Activated gamma-delta T cell (primary cell): ENCODE data around the gene CD22.
"Not testable (repeated sequence)": the region's sequence is repeated elsewhere in the genome, so short reads cannot be mapped to it uniquely, and the experiment has no call there.

Experiments
- DNase-seq: peaks from one replicate; lab custom pipeline; 2025; lab: John Stamatoyannopoulos, UW

CD22 gene

GRCh38 chr19:35341565-35342225, 12.7 kb downstream of the CD22 start:
- no peak for DNase-seq

GRCh38 chr19:35342430-35342829, 13.4 kb downstream of the CD22 start:
- DNase-seq: no peak

DNA sequence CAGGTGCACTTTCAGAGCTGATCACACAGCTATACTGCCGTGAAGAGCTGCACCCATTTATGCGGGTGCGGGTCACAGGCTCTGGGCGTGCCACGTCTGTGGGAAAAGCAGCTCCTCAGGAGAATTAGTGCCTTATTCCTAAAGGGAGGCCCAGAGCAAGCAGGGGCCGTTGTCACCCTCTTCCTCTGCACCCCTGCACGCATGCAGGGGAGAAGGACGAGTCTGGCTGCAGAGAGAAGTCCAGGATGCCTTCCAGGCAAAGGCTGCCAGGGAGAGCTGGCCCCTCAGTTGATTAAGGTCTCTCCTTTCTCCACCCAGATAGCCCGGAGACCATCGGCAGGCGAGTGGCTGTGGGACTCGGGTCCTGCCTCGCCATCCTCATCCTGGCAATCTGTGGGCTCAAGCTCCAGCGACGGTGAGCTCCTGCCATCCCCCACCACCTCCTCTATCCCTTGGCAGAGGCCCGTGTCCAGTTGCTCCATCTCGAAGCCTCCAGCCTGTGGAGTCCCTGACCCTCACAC, 15.6 kb downstream of the CD22 start:
- DNase-seq: no peak

- DNase-seq: no peak
Observed at GRCh38 chr19:35345671-35346111, 16.7 kb downstream of the CD22 start.

DNA sequence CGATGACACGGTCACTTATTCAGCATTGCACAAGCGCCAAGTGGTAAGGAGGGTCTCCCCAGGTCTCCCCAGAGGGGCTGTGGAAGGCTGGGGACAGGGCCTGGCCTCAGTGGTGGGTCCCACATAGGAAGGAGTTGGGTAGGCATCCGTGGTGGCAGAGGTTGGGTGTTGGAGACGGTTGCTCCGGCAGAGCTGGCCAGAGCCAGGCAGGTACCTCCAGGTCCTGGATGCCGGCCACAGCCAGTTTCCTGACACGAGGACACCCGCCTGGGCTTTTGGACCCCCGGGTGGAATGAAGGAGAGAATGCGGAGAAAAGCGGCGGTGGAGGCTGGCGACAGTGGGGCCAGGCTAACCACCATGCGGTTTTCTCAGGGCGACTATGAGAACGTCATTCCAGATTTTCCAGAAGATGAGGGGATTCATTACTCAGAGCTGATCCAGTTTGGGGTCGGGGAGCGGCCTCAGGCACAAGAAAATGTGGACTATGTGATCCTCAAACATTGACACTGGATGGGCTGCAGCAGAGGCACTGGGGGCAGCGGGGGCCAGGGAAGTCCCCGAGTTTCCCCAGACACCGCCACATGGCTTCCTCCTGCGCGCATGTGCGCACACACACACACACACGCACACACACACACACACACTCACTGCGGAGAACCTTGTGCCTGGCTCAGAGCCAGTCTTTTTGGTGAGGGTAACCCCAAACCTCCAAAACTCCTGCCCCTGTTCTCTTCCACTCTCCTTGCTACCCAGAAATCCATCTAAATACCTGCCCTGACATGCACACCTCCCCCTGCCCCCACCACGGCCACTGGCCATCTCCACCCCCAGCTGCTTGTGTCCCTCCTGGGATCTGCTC, 17.4 kb downstream of the CD22 start:
- peak; percentile 26 for DNase-seq

- no peak for DNase-seq
Observed at GRCh38 chr19:35347171-35347929, 18.4 kb downstream of the CD22 start, which contains the start of gene FFAR1. FFAR1 (plus strand) TSS chr19:35347902; CDS start chr19:35351552, 3,650 bp downstream.

DNA sequence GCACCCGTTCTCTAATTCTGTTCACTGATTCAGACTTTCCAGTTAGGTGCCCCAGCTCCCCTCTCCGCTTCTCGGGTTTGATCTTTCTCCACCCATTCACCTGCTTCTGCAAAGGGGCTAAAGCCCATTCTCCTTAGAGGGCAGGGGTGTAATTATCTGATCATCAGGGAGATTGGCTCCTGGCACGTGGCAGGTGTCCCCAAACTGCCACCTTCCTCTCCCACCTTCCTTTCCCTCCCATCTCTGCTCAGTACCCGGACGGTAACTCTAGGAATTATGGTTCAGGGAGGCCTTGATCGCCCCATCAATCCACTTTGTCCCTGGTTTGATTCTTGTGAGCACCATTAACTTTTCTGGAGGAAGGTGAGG, 18.9 kb downstream of the CD22 start:
- no peak for DNase-seq

DNA sequence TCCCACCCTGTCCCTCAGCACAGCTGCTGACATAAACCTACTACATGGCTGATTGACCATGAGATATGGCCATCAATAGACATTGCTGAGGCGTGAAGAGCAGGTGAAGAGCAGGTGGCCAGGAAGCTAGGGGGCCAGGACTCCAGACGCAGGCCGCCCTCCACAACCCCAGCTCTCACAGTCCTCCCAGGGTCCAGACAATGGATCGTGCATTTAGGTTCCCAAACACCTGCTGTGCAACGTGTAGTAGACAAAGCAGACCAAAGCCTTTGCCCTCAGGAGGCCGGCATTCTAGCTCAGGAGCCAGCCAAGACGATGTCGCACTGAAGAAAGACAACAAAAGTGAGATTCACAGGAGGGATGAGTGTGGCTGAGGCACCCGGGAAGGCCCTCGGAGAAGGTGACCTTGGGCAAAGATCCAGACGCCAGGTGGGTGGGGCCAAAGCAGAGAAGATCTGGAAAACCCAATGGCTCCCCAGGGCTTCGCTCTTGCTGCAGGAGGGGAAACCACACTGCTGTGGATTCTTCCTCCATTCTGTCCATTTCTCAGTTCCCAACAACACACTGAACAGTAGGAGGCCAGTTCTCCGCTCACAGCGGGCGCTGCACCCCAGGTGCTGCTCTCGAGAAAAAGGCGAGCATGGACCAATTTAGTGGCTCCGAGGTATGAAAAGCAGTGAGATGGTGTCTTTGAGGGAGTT, 20.1 kb downstream of the CD22 start:
- no peak for DNase-seq

- DNase-seq: no peak
Observed at GRCh38 chr19:35349614-35350521, 20.9 kb downstream of the CD22 start.

DNA sequence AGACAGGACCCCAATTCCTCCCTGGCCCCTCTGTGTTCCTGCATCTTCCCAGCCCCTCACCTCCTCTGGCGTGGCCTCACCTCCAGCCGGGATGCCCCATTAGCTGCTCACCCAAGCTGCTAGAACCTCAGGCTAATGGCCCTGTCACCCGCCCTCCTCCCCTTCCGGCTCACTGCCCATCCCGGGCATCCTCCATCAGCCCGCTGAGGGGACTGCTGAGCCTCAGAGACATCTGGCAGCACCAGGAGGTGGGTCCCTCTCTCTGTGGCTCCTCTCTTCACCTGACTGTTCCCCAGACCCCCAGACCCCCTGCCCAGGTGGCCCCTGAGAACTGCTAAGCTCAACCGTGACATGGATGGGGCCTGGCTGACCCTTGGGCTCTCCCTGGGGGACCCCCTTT, 21.6 kb downstream of the CD22 start:
- no peak for DNase-seq

GRCh38 chr19:35351411-35352176, 22.6 kb downstream of the CD22 start:
- no peak for DNase-seq

DNA sequence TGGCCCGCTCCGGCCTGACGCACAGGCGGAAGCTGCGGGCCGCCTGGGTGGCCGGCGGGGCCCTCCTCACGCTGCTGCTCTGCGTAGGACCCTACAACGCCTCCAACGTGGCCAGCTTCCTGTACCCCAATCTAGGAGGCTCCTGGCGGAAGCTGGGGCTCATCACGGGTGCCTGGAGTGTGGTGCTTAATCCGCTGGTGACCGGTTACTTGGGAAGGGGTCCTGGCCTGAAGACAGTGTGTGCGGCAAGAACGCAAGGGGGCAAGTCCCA, 23.1 kb downstream of the CD22 start:
- DNase-seq: no peak

GRCh38 chr19:35352448-35353304, 23.7 kb downstream of the CD22 start:
- no peak for DNase-seq

- DNase-seq: no peak
Observed at GRCh38 chr19:35353635-35354034, 24.6 kb downstream of the CD22 start.

GRCh38 chr19:35354898-35355297, 25.9 kb downstream of the CD22 start:
- DNase-seq: no peak

DNA sequence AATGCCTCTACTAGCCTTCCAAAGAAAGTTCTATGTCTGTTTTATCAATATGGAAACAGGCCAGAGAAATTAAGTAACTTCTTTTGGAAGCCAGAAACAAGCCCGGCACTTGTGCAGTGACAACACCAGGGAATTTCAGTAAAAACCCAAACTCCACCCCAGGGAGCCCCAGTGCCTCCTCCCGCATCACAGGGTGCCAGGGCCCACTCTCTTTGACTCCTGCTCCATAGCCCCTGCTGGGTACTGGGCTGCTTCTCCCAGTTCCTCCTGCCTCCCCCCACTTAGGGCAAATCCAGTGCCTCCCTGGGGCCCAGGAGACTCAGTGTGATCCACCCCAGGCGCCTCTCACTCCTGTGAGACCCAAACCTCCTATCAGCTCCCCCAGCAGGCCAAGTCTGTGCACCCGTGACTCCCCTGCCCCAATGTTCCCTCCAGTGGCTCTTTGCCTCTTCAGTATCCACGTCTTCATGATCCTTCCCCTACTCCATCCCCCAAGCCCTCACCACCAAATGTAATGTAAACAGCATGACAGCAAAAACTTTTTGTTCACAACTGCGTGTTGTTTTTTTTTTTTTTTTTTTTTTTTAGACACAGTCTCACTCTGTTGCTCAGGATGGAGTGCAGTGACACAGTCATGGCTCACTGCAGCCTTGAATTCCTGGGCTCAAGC, 26.9 kb downstream of the CD22 start:
- no peak for DNase-seq

GRCh38 chr19:35357867-35358573, 29.0 kb downstream of the CD22 start, which contains the start of gene FFAR3:
FFAR3 (plus strand) TSS chr19:35358460; CDS start chr19:35358891, 431 bp downstream.
- no peak for DNase-seq

DNA sequence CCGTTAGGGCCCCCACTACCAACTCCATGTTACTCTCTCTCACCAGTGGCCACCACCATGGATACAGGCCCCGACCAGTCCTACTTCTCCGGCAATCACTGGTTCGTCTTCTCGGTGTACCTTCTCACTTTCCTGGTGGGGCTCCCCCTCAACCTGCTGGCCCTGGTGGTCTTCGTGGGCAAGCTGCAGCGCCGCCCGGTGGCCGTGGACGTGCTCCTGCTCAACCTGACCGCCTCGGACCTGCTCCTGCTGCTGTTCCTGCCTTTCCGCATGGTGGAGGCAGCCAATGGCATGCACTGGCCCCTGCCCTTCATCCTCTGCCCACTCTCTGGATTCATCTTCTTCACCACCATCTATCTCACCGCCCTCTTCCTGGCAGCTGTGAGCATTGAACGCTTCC, 29.8 kb downstream of the CD22 start:
- not testable (repeated sequence) for DNase-seq
